ENCODE data around the gene TRIM13. TPM values are rescaled to one million over a fixed set of nuclear protein-coding genes. Genes with fewer than 3 reads are reported as not detected.
A peak's percentile ranks its signal among the peaks of the same experiment; 100 is the strongest.

Gene TRIM13
- total RNA-seq, 1 experiment from 2014 or later = 45.4 TPM

GRCh38 chr13:50016444-50016843, 19.6 kb downstream of the TRIM13 start:
- H2BK5ac ChIP-seq (ENCODE audit: insufficient read length, low read length) = no peak overlapping the region
- H4K5ac ChIP-seq (ENCODE audit: insufficient read length, low read depth, low read length) = no peak overlapping the region
- H3K23ac ChIP-seq (ENCODE audit: insufficient read length, low read depth, low read length) = no peak overlapping the region

More at GRCh38 chr13:50016444-50016843, 19.6 kb downstream of the TRIM13 start:
- Mint-ChIP-seq H3K9me3 (no peaks in the 10 kb centered on the region), H3K27me3 (ENCODE audit: low read depth) (no peaks in the 10 kb centered on the region), H3K4me3 (no peak overlapping the region), H3K27ac (peak overlapping the region in 1 of 3 experiments; percentile 99; a peak in 2 of 7 replicates), H3K36me3 (ENCODE audit: insufficient read depth in 1 of 3, low read depth in 3 of 3) (peaks cover 26 to 40% (median 29%) of the 10 kb centered on the region in 3 experiments), H3K4me1 (peaks cover 28 to 35% of the 10 kb centered on the region in 2 experiments)
- no peak overlapping the region for H3K4me2 ChIP-seq (ENCODE audit: insufficient read depth, insufficient read length, low read length)
- H3K9me3 ChIP-seq (ENCODE audit: control insufficient read depth, low read depth, low read length) = no peaks in the 10 kb centered on the region
- H3K4me1 ChIP-seq (ENCODE audit: insufficient read depth, low read length) = no peaks in the 10 kb centered on the region; the same call in 1 of the 2 replicates
- DNase-seq = no peak
- no peak overlapping the region for H4K91ac ChIP-seq (ENCODE audit: insufficient read length, low read depth, low read length)
- H2BK20ac ChIP-seq (ENCODE audit: low read depth, low read length, poor library complexity, severe bottlenecking) = no peak overlapping the region
- H3T11ph ChIP-seq (ENCODE audit: low read length) = no peak overlapping the region
- H3K79me1 ChIP-seq (ENCODE audit: insufficient read depth, low read depth, low read length, poor library complexity, severe bottlenecking) = no peaks in the 10 kb centered on the region
- no peaks in the 10 kb centered on the region for H3K23me2 ChIP-seq (ENCODE audit: insufficient read length, low read depth, low read length, poor library complexity, severe bottlenecking)
- H4K8ac ChIP-seq (replicated peaks; ENCODE audit: insufficient read length, low read depth, low read length) = no peak overlapping the region
- WGBS (ENCODE audit: extremely low coverage, insufficient read length, low lambda C conversion rate) = no CpG with 5 or more reads among the region's 2 CpGs
- H3K14ac ChIP-seq (ENCODE audit: insufficient read depth, low read length) = no peak overlapping the region
- no peak overlapping the region for H2AFZ ChIP-seq (ENCODE audit: low read length)
- no peak overlapping the region for H2BK12ac ChIP-seq (ENCODE audit: insufficient read length, low read depth, low read length)
- H2BK120ac ChIP-seq (ENCODE audit: low read depth, low read length, poor library complexity, severe bottlenecking) = no peak overlapping the region
- H4K20me1 ChIP-seq (ENCODE audit: control insufficient read depth, insufficient read depth, insufficient read length) = no peaks in the 10 kb centered on the region
- H2AK5ac ChIP-seq (ENCODE audit: insufficient read length, low read length) = no peak overlapping the region
- no peak overlapping the region for H3K18ac ChIP-seq (ENCODE audit: insufficient read length, low read depth, low read length)
- TF ChIP-seq CTCF (conservative IDR thresholded peaks at IDR 0.05) = no peak
- H3K56ac ChIP-seq (ENCODE audit: insufficient read length, low read depth, low read length) = no peak overlapping the region
- no peak overlapping the region for H3K27ac ChIP-seq (ENCODE audit: insufficient read length, low read depth, low read length)
- no peaks in the 10 kb centered on the region for H3K79me2 ChIP-seq (ENCODE audit: insufficient read depth, low read length)
- H3K9ac ChIP-seq (ENCODE audit: extremely low read depth, insufficient read length, low read length) = no peak overlapping the region
- H3K4ac ChIP-seq (ENCODE audit: low read depth, low read length) = no peak overlapping the region
- H3K27me3 ChIP-seq (ENCODE audit: insufficient read depth, low read length) = no peaks in the 10 kb centered on the region
- no peak overlapping the region for H2BK15ac ChIP-seq (ENCODE audit: low read depth, low read length)
